HuH-7.5 (cell line): ENCODE data around the gene HINT1.
"Not testable (repeated sequence)": the region's sequence is repeated elsewhere in the genome, so short reads cannot be mapped to it uniquely, and the experiment has no call there.

Source experiments
- DNase-seq: peaks from one replicate; pipeline ENCODE4 v3.0.0; 2011; ENCODE audit warnings: low spot score

The HINT1 gene

GRCh38 chr5:131170540-131171275 lies 5.7 kb upstream of the HINT1 start, which contains the start of gene LYRM7:
TSS of gene LYRM7 (plus strand) at chr5:131170944. CDS start at chr5:131171021, 77 bp downstream.
- peak; percentile 56 for DNase-seq

- no peak for DNase-seq
These were observed 4.9 kb upstream of the HINT1 start for GRCh38 chr5:131169810-131170539.

GRCh38 chr5:131167615-131168014 lies 2.6 kb upstream of the HINT1 start:
- DNase-seq, result no peak

- DNase-seq, result peak; percentile 48
These were observed 601 bp downstream of the HINT1 start for GRCh38 chr5:131164191-131165118.

GRCh38 chr5:131163276-131164119 lies 1.6 kb downstream of the HINT1 start:
- peak; percentile 54 for DNase-seq

- no peak for DNase-seq
These were observed 4.9 kb downstream of the HINT1 start for GRCh38 chr5:131160134-131160533.

GRCh38 chr5:131156957-131157356 lies 8.1 kb downstream of the HINT1 start:
- no peak for DNase-seq

- DNase-seq, result no peak
These were observed 8.7 kb downstream of the HINT1 start for GRCh38 chr5:131156385-131156784.

GRCh38 chr5:131151216-131151615 lies 13.8 kb downstream of the HINT1 start:
- no peak for DNase-seq

- DNase-seq, result no peak
These were observed 14.6 kb downstream of the HINT1 start for GRCh38 chr5:131150408-131150807.

GRCh38 chr5:131148835-131149234 lies 16.2 kb downstream of the HINT1 start:
- DNase-seq, result no peak

GRCh38 chr5:131147258-131147657 lies 17.8 kb downstream of the HINT1 start:
- DNase-seq, result no peak

GRCh38 chr5:131142970-131143617 lies 22.0 kb downstream of the HINT1 start:
- no peak for DNase-seq

GRCh38 chr5:131139321-131139720 lies 25.7 kb downstream of the HINT1 start:
- DNase-seq, result no peak

GRCh38 chr5:131138406-131138805 lies 26.6 kb downstream of the HINT1 start:
- DNase-seq, result not testable (repeated sequence)

GRCh38 chr5:131133091-131133490 lies 32.0 kb downstream of the HINT1 start:
- DNase-seq, result not testable (repeated sequence)

GRCh38 chr5:131129306-131129705 lies 35.8 kb downstream of the HINT1 start:
- DNase-seq, result no peak

GRCh38 chr5:131127244-131127643 lies 37.8 kb downstream of the HINT1 start:
- DNase-seq, result not testable (repeated sequence)

- no peak for DNase-seq
These were observed 50.3 kb downstream of the HINT1 start for GRCh38 chr5:131114754-131115153.

GRCh38 chr5:131112424-131112823 lies 52.6 kb downstream of the HINT1 start:
- no peak for DNase-seq

- no peak for DNase-seq
These were observed 54.8 kb downstream of the HINT1 start for GRCh38 chr5:131110256-131110594.
